ENCODE results near the gene NCKAP5.
"Not testable (repeated sequence)": the region's sequence is repeated elsewhere in the genome, so short reads cannot be mapped to it uniquely, and the experiment has no call there.

NCKAP5 gene

DNA sequence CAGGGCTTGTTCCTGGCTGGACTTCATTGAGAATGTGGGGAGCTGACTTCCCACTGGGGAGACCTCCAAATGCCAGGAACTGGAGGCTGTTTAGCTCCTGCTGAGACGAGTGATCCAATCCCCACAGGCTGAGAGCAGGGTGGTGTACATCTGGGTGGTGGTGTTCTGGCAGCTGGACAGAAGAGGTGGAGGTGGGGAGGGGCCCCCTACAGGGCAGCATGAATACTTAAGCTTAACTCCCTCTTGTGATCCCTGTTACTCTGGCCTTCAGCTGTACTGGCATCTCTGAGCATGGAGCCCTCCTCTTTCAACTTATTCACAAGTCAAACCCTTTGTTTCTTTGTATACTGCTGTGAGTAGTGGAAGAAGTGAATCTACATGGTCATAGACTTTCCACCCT, 730.5 kb downstream of the NCKAP5 start:
- no peak for DNase-seq (ENCODE audit: low spot score in 2 of 2)
- Mint-ChIP-seq H3K4me1 (no peaks in the 10 kb centered on the region), H3K27ac (ENCODE audit: low read depth) (no peak overlapping the region), H3K36me3 (ENCODE audit: insufficient read depth) (no peaks in the 10 kb centered on the region), H3K9me3 (peaks cover 24% of the 10 kb centered on the region), H3K27me3 (no peaks in the 10 kb centered on the region), H3K4me3 (no peak overlapping the region)
- no peak for ATAC-seq (replicated peaks; ENCODE audit: extremely low read depth, poor library complexity, severe bottlenecking)

DNA sequence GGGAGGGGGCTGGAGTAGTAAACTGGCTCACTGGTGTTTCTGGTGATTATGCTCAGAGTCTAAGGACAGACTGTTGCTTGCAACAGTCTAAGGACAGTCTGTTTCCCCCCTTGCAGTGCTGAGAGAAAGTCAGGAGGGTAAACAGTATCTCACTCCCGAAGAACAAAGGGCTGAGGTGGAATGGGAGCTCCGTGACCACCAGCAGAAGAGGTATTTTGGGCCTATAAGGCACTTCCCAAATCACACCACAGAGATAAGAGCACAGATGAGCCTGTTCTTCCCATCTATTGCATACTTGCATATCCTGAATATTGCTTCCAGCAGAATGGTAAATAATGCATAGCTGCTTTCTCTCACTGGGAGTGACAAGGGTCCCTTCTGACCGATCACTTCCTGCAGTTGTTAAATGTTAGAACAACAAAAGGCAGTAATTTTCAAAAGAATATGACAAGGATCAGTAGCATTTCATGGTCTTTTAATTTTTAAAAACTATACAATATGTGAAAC, 737.9 kb downstream of the NCKAP5 start:
- Mint-ChIP-seq H3K4me1 (no peaks in the 10 kb centered on the region), H3K4me3 (no peak overlapping the region), H3K27me3 (no peaks in the 10 kb centered on the region), H3K27ac (ENCODE audit: low read depth) (no peak overlapping the region), H3K9me3 (peaks cover 19% of the 10 kb centered on the region), H3K36me3 (ENCODE audit: insufficient read depth) (no peaks in the 10 kb centered on the region)
- no peak for ATAC-seq (replicated peaks; ENCODE audit: extremely low read depth, poor library complexity, severe bottlenecking)
- DNase-seq (ENCODE audit: low spot score in 2 of 2) = no peak

DNA sequence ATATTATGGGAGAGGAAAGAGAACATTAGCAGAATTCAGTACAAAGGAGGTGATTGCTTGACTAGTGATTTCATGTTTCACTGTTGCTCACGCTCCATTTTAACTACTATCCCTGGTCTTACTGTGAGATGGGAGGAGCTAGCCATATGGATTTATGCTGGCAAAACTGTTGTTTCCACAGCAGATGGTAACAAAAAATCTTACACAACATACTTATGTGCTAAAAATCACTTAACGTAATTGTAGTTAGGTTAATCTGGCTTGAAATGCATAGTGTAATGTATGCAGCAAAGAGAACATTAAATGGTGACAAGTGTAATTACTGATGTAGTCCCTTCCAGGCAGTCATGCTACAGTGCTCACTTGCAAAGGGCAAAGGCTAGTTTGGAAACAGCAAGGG, 742.7 kb downstream of the NCKAP5 start:
- Mint-ChIP-seq H3K27me3 (no peaks in the 10 kb centered on the region), H3K27ac (ENCODE audit: low read depth) (no peak overlapping the region), H3K9me3 (peaks cover 13% of the 10 kb centered on the region), H3K36me3 (ENCODE audit: insufficient read depth) (no peaks in the 10 kb centered on the region), H3K4me3 (no peak overlapping the region), H3K4me1 (no peaks in the 10 kb centered on the region)
- DNase-seq (ENCODE audit: low spot score in 2 of 2) (no peak), ATAC-seq (replicated peaks; ENCODE audit: extremely low read depth, poor library complexity, severe bottlenecking) (no peak)

DNA sequence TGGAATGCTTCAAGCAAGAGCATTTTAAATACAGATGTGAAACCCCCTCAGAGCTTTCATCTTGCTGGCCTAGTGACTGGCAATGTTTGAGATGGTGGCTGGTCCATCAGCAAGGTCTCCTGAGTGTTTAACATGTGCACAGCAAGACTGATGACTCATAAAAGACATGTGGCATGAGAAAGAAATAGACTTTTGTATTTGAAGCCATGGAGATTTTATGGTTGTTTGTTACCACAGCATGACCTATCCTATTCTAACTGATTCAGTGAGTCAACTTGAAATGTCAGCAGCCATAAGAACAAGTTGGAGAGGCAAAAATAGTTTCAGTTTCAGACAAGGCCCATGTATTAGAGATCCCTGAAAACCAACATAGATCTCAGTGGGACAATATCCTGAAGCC, 743.5 kb downstream of the NCKAP5 start:
- H3K4me1 Mint-ChIP-seq = no peaks in the 10 kb centered on the region
- H3K27me3 Mint-ChIP-seq = no peaks in the 10 kb centered on the region
- ATAC-seq (replicated peaks; ENCODE audit: extremely low read depth, poor library complexity, severe bottlenecking) = no peak

DNA sequence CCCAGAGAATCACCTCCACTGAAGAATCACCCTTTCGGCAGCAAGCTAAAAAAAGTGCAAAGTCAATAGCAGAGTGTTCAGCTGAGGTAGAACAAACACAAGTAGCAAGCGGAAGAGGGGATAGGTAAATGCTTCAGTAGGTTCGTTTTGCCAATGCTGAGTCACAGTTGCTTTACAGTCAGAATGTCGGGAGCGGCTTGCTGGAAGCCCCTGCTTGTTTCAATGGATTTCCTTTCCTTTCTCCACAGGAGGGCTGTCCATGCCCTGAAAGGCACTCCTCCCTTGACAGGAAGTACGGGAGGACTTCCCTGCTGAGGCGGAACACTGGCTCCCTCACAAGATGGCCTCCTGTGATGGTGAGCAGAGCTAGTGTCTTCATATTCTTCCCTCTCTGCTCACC, 752.0 kb downstream of the NCKAP5 start:
- no peak for ATAC-seq (replicated peaks; ENCODE audit: extremely low read depth, poor library complexity, severe bottlenecking)
- Mint-ChIP-seq H3K4me3 (no peak overlapping the region), H3K9me3 (peaks cover 6% of the 10 kb centered on the region), H3K27me3 (no peaks in the 10 kb centered on the region), H3K36me3 (ENCODE audit: insufficient read depth) (no peaks in the 10 kb centered on the region), H3K4me1 (no peaks in the 10 kb centered on the region), H3K27ac (ENCODE audit: low read depth) (no peak overlapping the region)
- no peak for DNase-seq (ENCODE audit: low spot score in 2 of 2)

More for the DNA sequence above, 743.5 kb downstream of the NCKAP5 start:
- no peak overlapping the region for H3K4me3 Mint-ChIP-seq
- no peak overlapping the region for H3K27ac Mint-ChIP-seq (ENCODE audit: low read depth)
- H3K36me3 Mint-ChIP-seq (ENCODE audit: insufficient read depth) = no peaks in the 10 kb centered on the region
- DNase-seq (ENCODE audit: low spot score in 2 of 2) = no peak
- peaks cover 8% of the 10 kb centered on the region for H3K9me3 Mint-ChIP-seq

DNA sequence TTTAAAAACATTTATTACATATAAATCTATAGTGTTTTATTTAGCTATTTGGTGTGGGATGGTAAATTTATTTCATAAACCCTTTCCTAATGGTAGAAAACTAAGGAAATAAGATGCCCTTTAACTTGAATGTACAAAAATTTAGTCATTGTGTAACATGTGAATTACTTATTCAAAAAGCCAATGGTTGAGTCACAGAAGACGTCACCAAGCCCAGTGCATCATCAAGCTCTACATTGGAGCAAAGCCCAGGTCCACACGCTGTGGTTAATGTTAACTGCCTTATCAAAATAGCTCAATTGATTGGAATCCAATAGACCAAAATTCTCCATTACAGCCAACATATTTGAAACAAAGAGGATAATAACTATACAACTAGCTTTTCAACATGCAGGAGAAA, 752.7 kb downstream of the NCKAP5 start:
- DNase-seq (ENCODE audit: low spot score in 2 of 2) (no peak), ATAC-seq (replicated peaks; ENCODE audit: extremely low read depth, poor library complexity, severe bottlenecking) (no peak)
- Mint-ChIP-seq H3K27ac (ENCODE audit: low read depth) (no peak overlapping the region), H3K4me1 (no peaks in the 10 kb centered on the region), H3K4me3 (no peak overlapping the region), H3K36me3 (ENCODE audit: insufficient read depth) (no peaks in the 10 kb centered on the region), H3K27me3 (no peaks in the 10 kb centered on the region), H3K9me3 (peaks cover 9% of the 10 kb centered on the region)

DNA sequence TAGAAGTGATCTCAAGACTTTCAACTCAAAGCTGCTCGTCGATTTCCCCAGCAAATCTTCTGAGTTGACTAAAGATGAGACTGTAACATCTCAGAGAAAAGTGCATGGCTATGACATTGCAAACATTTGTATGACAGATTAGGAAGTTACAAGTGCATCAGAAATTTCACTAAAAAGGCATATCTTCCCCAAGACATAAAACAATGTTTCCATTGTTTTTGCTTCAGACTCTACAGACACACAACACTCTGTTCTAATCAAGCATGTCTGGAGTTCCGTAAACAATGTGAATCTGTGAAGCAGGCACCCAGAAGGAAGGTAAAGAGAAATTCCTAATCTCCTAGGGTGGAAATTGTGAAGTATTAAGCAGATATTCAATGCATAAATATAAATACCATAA, 753.6 kb downstream of the NCKAP5 start:
- no peak overlapping the region for H3K27ac Mint-ChIP-seq (ENCODE audit: low read depth)
- no peaks in the 10 kb centered on the region for H3K36me3 Mint-ChIP-seq (ENCODE audit: insufficient read depth)
- H3K9me3 Mint-ChIP-seq = peaks cover 12% of the 10 kb centered on the region
- no peak overlapping the region for H3K4me3 Mint-ChIP-seq
- ATAC-seq (replicated peaks; ENCODE audit: extremely low read depth, poor library complexity, severe bottlenecking) = no peak
- no peaks in the 10 kb centered on the region for H3K4me1 Mint-ChIP-seq
- H3K27me3 Mint-ChIP-seq = no peaks in the 10 kb centered on the region
- no peak for DNase-seq (ENCODE audit: low spot score in 2 of 2)

DNA sequence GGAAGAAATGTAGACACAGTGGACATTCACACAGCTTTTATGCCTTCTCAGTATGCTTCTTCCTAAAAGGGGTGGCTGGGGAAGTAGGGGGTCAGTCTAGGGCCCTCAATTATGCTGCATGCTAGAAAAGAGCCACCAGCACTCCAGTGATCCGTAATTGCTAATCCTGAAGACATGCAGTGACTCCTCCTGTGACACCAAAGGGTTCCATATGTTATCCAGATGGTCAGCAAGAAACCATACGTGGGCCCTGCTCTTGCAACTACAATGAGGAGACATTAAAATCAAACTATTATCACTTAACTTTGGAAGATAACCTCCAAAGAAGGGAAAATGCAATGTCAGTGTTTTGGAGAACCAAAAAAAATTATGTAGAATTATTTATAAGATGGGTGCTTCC, 754.8 kb downstream of the NCKAP5 start:
- DNase-seq (ENCODE audit: low spot score in 2 of 2) (no peak), ATAC-seq (replicated peaks; ENCODE audit: extremely low read depth, poor library complexity, severe bottlenecking) (no peak)
- Mint-ChIP-seq H3K27ac (ENCODE audit: low read depth) (no peak overlapping the region), H3K27me3 (no peaks in the 10 kb centered on the region), H3K9me3 (peaks cover 22% of the 10 kb centered on the region), H3K4me3 (no peak overlapping the region), H3K36me3 (ENCODE audit: insufficient read depth) (no peaks in the 10 kb centered on the region), H3K4me1 (no peaks in the 10 kb centered on the region)

DNA sequence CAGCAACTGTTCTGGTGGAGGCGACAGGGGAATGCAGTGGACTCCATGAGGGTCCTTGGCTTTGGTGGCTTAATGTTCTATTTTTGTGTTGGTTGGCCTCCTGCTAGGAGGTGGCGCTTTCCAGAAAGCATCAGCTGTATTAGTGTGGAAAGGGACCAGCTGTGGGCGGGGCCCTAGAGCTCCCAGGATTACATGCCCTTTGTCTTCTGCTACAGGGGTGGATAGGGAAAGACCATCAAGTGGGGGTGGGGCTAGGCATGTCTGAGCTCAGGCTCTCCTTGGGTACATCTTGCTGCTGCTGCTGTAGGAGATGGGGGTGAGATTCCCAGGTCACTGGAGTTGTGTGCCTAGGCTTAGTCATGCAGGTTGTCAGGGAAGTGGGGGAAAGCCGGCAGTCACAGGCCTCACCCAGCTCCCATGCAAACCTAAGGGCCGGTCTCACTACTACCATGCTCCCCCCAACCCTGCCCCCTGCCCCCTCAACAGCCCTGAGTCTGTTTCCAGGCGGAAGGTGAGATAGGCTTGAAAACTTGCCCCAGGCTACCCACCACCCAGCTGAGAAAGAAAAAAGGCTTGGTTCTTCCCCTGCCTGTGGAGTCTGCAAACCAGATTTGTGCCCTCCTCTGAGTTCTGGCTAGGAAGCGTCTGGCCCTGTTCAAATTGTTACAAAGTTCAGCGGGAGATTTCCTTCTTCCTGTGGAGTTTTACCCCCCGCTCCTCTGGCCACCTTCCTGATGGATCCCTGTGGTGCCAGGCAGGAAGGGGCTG, 756.9 kb downstream of the NCKAP5 start:
- Mint-ChIP-seq H3K9me3 (peaks cover 35% of the 10 kb centered on the region), H3K4me3 (no peak overlapping the region), H3K27ac (ENCODE audit: low read depth) (no peak overlapping the region), H3K36me3 (ENCODE audit: insufficient read depth) (no peaks in the 10 kb centered on the region), H3K27me3 (no peaks in the 10 kb centered on the region), H3K4me1 (no peaks in the 10 kb centered on the region)
- ATAC-seq (replicated peaks; ENCODE audit: extremely low read depth, poor library complexity, severe bottlenecking) = no peak
- no peak for DNase-seq (ENCODE audit: low spot score in 2 of 2)

DNA sequence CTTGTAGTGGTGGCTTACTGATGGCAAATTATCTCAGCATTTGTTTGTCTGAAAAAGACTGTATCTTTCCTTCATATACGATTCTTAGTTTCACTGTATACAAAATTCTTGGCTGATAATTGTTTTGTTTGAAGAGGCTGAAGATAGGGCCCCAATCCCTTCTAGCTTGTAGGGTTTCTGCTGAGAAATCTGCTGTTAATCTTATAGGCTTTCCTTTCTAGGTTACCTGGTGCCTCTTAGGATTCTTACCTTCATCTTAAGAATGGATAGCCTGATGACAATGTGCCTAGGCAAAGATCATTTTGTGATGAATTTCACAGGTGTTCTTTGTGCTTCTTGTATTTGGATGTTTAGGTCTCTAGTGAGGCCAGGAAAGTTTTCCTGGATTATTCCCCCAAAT, 758.3 kb downstream of the NCKAP5 start:
- DNase-seq (ENCODE audit: low spot score in 2 of 2); H3K27ac Mint-ChIP-seq (ENCODE audit: low read depth); H3K36me3 Mint-ChIP-seq (ENCODE audit: insufficient read depth); H3K4me3 Mint-ChIP-seq; H3K27me3 Mint-ChIP-seq; H3K4me1 Mint-ChIP-seq; ATAC-seq (replicated peaks; ENCODE audit: extremely low read depth, poor library complexity, severe bottlenecking): not testable (repeated sequence)
- peaks cover 42% of the 10 kb centered on the region for H3K9me3 Mint-ChIP-seq

DNA sequence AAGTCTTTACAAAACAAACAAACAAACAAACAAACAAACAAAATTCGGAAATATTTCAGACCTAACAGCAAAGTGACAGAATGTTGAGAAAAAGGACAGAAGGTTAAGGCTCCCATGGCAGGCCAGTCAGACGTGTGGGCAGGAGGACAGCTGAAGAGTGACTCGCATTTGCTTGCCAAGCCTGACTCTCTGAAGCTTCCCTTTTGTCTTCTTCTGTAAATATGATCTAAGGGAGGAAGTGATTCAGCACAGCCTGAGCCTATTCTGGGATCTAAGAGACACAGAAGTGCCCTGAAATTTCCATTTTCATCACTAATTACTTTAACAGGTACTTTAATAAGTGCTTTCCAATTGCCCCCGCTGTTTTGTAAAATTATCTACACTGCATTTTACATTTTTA, 764.2 kb downstream of the NCKAP5 start:
- no peak overlapping the region for H3K4me3 Mint-ChIP-seq
- ATAC-seq (replicated peaks; ENCODE audit: extremely low read depth, poor library complexity, severe bottlenecking) = no peak
- H3K27me3 Mint-ChIP-seq = no peaks in the 10 kb centered on the region
- H3K27ac Mint-ChIP-seq (ENCODE audit: low read depth) = no peak overlapping the region
- H3K9me3 Mint-ChIP-seq = peaks cover 30% of the 10 kb centered on the region
- no peak for DNase-seq (ENCODE audit: low spot score in 2 of 2)
- H3K36me3 Mint-ChIP-seq (ENCODE audit: insufficient read depth) = no peaks in the 10 kb centered on the region
- no peaks in the 10 kb centered on the region for H3K4me1 Mint-ChIP-seq

DNA sequence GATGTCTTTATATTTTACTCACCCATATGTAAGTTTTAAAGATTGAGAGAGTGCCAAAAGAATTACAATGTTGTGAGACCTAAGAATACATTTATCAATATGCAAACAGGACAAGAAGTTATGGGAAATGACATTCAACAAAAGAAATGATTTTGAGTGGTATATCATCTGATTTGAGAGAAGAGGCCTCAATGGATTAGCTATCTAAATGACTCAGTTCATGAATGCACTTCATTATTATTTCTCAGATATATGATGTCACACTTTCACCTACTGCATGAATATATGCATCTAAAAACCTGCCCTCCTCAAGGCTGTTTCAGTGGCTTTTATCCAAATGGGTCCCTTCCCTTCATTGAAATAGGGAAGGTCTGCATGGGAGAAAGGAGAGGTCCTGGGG, 769.9 kb downstream of the NCKAP5 start:
- no peak for DNase-seq (ENCODE audit: low spot score in 2 of 2)
- Mint-ChIP-seq H3K4me1 (no peaks in the 10 kb centered on the region), H3K36me3 (ENCODE audit: insufficient read depth) (no peaks in the 10 kb centered on the region), H3K27ac (ENCODE audit: low read depth) (no peak overlapping the region), H3K27me3 (no peaks in the 10 kb centered on the region), H3K4me3 (no peak overlapping the region), H3K9me3 (peaks cover 6% of the 10 kb centered on the region)
- no peak for ATAC-seq (replicated peaks; ENCODE audit: extremely low read depth, poor library complexity, severe bottlenecking)

DNA sequence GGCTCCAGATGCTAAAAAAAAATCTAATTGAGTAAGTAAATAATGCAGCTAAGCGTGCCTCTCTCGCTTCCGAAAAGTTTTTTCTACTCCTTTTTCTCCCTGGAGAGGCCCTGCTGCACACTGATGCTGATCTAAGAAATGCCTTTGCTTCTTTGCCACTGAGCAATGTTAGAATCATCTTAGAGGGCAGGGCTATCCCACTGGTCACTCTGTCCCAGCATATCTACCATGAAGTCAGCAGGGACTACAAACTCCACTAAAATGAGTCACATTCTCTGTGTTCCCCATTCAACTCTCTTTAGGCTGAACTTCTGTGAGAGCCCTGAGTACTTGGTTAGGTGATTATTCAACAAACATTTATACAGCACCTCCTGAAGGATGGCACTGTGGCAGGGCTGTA, 770.7 kb downstream of the NCKAP5 start:
- peaks cover 6% of the 10 kb centered on the region for H3K9me3 Mint-ChIP-seq
- no peak for DNase-seq (ENCODE audit: low spot score in 2 of 2)
- no peaks in the 10 kb centered on the region for H3K4me1 Mint-ChIP-seq
- H3K27me3 Mint-ChIP-seq = no peaks in the 10 kb centered on the region
- no peak overlapping the region for H3K4me3 Mint-ChIP-seq
- H3K36me3 Mint-ChIP-seq (ENCODE audit: insufficient read depth) = no peaks in the 10 kb centered on the region
- no peak for ATAC-seq (replicated peaks; ENCODE audit: extremely low read depth, poor library complexity, severe bottlenecking)
- H3K27ac Mint-ChIP-seq (ENCODE audit: low read depth) = no peak overlapping the region
